K562 (cell line): ENCODE results near the gene GDF9. TPM values are rescaled to one million over a fixed set of nuclear protein-coding genes. Genes with fewer than 3 reads are reported as not detected.
A peak's percentile ranks its signal among the peaks of the same experiment; 100 is the strongest.

Experiments
- ATAC-seq: fragments of 200-7000 bp; cut with Tn5 transposase; 3 replicates; pipeline ENCODE4 v1.9.1; 2020; ENCODE audit warnings: moderate library complexity
- BruUV-seq: library from RNA; stranded (reverse); fragments of 400-500 nt; replicated peaks from 2 replicates; lab custom pipeline; 2021; lab: Mats Ljungman, UMichigan
- CTCF ChIA-PET: fragments of 300-600 bp; formaldehyde crosslinking; extraction: SDS; loops from one replicate; lab custom pipeline; 2021; ENCODE audit warnings: low intra/inter-chr PET ratio; lab: Yijun Ruan, JAX
- POLR2A ChIA-PET: fragments of 300-600, 350-650 bp; sonication (Branson Sonifier 250); formaldehyde crosslinking; extraction: SDS; loops from one replicate; lab custom pipeline; 2021; ENCODE audit warnings: antibody characterized with exemption, inconsistent platforms; lab: Yijun Ruan, JAX
- DNase-seq, 4 experiments: peaks; one replicate each; pipeline versions ENCODE4 v3.0.0 to v3.0.0-alpha.2; 2011 to 2018; ENCODE audit warnings: low spot score in 3 of 4, mixed read lengths in 3 of 4; ENCODE audit errors: extremely low read depth in 1 of 4
- FAIRE-seq: peaks from 2 replicates; lab custom pipeline; 2011; peaks lifted over from hg19 to GRCh38; lab: Jason Lieb, UNC
- H2AFZ ChIP-seq: 2 replicates; pipeline ENCODE4 v1.6.0; 2011; ENCODE audit warnings: low read depth, low read length, control low read depth, inconsistent platforms
- H3K27ac ChIP-seq: fragments of 200-600 bp; 3 replicates; pipeline ENCODE4 v1.8.0; 2011; ENCODE audit warnings: low read depth, mild to moderate bottlenecking, control low read depth, inconsistent platforms, low read length, moderate library complexity, mixed read lengths; ENCODE audit errors: extremely low read depth
- H3K27me3 ChIP-seq, 2 experiments: fragments of 300-600 bp in 1 of 2; 2 replicates in 1 of 2; 3 replicates in 1 of 2; pipeline versions ENCODE4 v1.6.0 to v1.8.0; 2011; ENCODE audit warnings: inconsistent platforms in 2 of 2, low read length in 2 of 2, mild to moderate bottlenecking in 1 of 2, mixed read lengths in 1 of 2, moderate library complexity in 1 of 2; ENCODE audit not compliant: control insufficient read depth in 2 of 2, insufficient read depth in 2 of 2
- H3K36me3 ChIP-seq: fragments of 300-600 bp; 3 replicates; pipeline ENCODE4 v1.8.0; 2011; ENCODE audit warnings: mild to moderate bottlenecking, low read length, inconsistent platforms; ENCODE audit not compliant: control insufficient read depth, insufficient read depth
- H3K4me1 ChIP-seq, 2 experiments: fragments of 200-600 bp in 1 of 2; replicated peaks in 1 of 2; 2 replicates in 1 of 2; 3 replicates in 1 of 2; pipeline versions ENCODE4 v1.5.1 to v1.8.0; 2011; ENCODE audit warnings: inconsistent platforms in 2 of 2, low read length in 2 of 2, mild to moderate bottlenecking in 1 of 2, mixed read lengths in 1 of 2, moderate library complexity in 1 of 2; ENCODE audit not compliant: control insufficient read depth in 2 of 2, insufficient read depth in 2 of 2
- H3K4me2 ChIP-seq: 2 replicates; pipeline ENCODE4 v1.6.1; 2011; ENCODE audit warnings: low read length, control low read depth, inconsistent platforms, mixed read lengths; ENCODE audit not compliant: insufficient read depth
- H3K4me3 ChIP-seq: fragments of 200-600 bp; sonication (generic), shearing (Covaris generic); 2 replicates; pipeline ENCODE4 v1.5.1; 2016; ENCODE audit warnings: control low read depth, inconsistent platforms
- H3K79me2 ChIP-seq: fragments of 200-600 bp; 3 replicates; pipeline ENCODE4 v1.8.0; 2011; ENCODE audit warnings: low read length, inconsistent platforms; ENCODE audit not compliant: control insufficient read depth, insufficient read depth
- H3K9ac ChIP-seq, 2 experiments: 2 replicates each; pipeline versions ENCODE4 v1.6.0 to v1.6.1; 2011; ENCODE audit warnings: low read depth in 2 of 2, low read length in 2 of 2, control low read depth in 1 of 2, inconsistent platforms in 1 of 2, mild to moderate bottlenecking in 1 of 2, mixed read lengths in 1 of 2; ENCODE audit not compliant: insufficient read depth in 1 of 2
- H3K9me1 ChIP-seq: one replicate; pipeline ENCODE4 v1.6.0; 2011; ENCODE audit warnings: inconsistent platforms, mild to moderate bottlenecking, low read length, moderate library complexity; ENCODE audit not compliant: control insufficient read depth, insufficient read depth
- H3K9me3 ChIP-seq: replicated peaks from 2 replicates; pipeline ENCODE4 v1.5.1; 2011; ENCODE audit warnings: low read depth, low read length, inconsistent platforms; ENCODE audit not compliant: control insufficient read depth, insufficient read depth
- H4K20me1 ChIP-seq: replicated peaks from 2 replicates; pipeline ENCODE4 v1.6.1; 2011; ENCODE audit warnings: low read length, inconsistent platforms, mixed read lengths; ENCODE audit not compliant: control insufficient read depth, insufficient read depth
- ILF3 ChIP-seq: fragments of 450-650 bp; IDR thresholded peaks from 2 replicates; pipeline ENCODE4 v1.6.1; 2018; ENCODE audit warnings: antibody characterized with exemption, mild to moderate bottlenecking, moderate library complexity, borderline replicate concordance
- KDM1A ChIP-seq, 2 experiments: fragments of 450-650 bp; IDR thresholded peaks; 2 replicates each; pipeline ENCODE4 v1.6.1; 2016; ENCODE audit warnings: mild to moderate bottlenecking in 2 of 2
- MBD2 ChIP-seq: sonication (generic); IDR thresholded peaks from 2 replicates; pipeline ENCODE4 v1.6.1; 2016; ENCODE audit warnings: low read depth, borderline replicate concordance
- MYC ChIP-seq, 2 experiments: fragments of 250-450 bp in 1 of 2; sonication (Bioruptor Pico) in 1 of 2; IDR thresholded peaks; 2 replicates each; pipeline versions ENCODE4 v1.5.1 to v1.6.1; 2012 to 2021; ENCODE audit warnings: low read depth in 2 of 2, borderline replicate concordance in 1 of 2, improper control_type of control experiment in 1 of 2, low read length in 1 of 2, mild to moderate bottlenecking in 1 of 2, moderate library complexity in 1 of 2
- RBM17 ChIP-seq: fragments of 200-400 bp; formaldehyde crosslinking; IDR thresholded peaks from 2 replicates; pipeline ENCODE4 v1.6.1; 2017; ENCODE audit warnings: low read depth, mild to moderate bottlenecking, low read length, borderline replicate concordance
- RNF2 ChIP-seq: sonication (generic); IDR thresholded peaks from 2 replicates; pipeline ENCODE4 v1.6.1; 2016
- THRAP3 ChIP-seq: fragments of 450-650 bp; IDR thresholded peaks from 2 replicates; pipeline ENCODE4 v1.6.1; 2016; ENCODE audit warnings: mild to moderate bottlenecking, inconsistent platforms, borderline replicate concordance
- XRCC3 ChIP-seq: fragments of 450-650 bp; IDR thresholded peaks from 2 replicates; pipeline ENCODE4 v1.6.1; 2017; ENCODE audit warnings: mild to moderate bottlenecking, moderate library complexity
- ZBED1 ChIP-seq: IDR thresholded peaks from 2 replicates; pipeline ENCODE4 v1.6.1; 2014
- ZNF174 ChIP-seq: fragments of 250-450 bp; sonication (Bioruptor Pico); IDR thresholded peaks from 2 replicates; pipeline ENCODE4 v1.4.0; 2020; ENCODE audit warnings: mild to moderate bottlenecking
- ZNF695 ChIP-seq: fragments of 450-650 bp; formaldehyde crosslinking; IDR thresholded peaks from 2 replicates; pipeline ENCODE4 v1.4.0; 2020; ENCODE audit warnings: mild to moderate bottlenecking, moderate library complexity
- WGBS: fragments of 100-300 bp; shearing (Covaris generic); methylation state at CpG from one replicate; pipeline ENCODE4 v1.1.6; 2016; ENCODE audit warnings: low coverage, mixed read lengths; ENCODE audit not compliant: insufficient coverage; ENCODE audit errors: missing lambda C conversion rate; 5-methylcytosine and 5-hydroxymethylcytosine counted together
- in situ Hi-C: fragments of 300-500 bp; cut with MboI; formaldehyde crosslinking; loops from 4 replicates; pipeline ENCODE4 v1.15.0; 2018; ENCODE audit warnings: inconsistent platforms, mixed read lengths
- intact Hi-C: fragments of 100-400 bp; cut with micrococcal nuclease; formaldehyde crosslinking; loops from 2 replicates; pipeline ENCODE4 v1.14.2; 2022
- polyA plus RNA-seq, 8 experiments: library from polyadenylated mRNA; depleted of rRNA in 4 of 8; stranded (reverse) in 5 of 8; unstranded in 3 of 8; fragments of >200 nt; fragmentation: Nextera tagmentation in 2 of 8; fragmentation: Illumina TruSeq in 1 of 8; extraction: Ambion mirVana in 2 of 8; extraction: Trizol in 1 of 8; gene quantifications; 2 replicates each; pipeline versions ENCODE4 v1.2.1 to v1.2.3, GENCODE V29; 2011 to 2014; ENCODE audit warnings: inconsistent platforms in 1 of 8, missing spikeins in 1 of 8
- total RNA-seq, 7 experiments: library from RNA; depleted of rRNA in 6 of 7; stranded (reverse); fragments of >200 nt in 6 of 7; fragmentation: Illumina TruSeq in 2 of 7; extraction: Trizol in 2 of 7; gene quantifications; 2 replicates each; pipeline versions ENCODE4 v1.2.1 to v1.2.3, GENCODE V29; 2011 to 2021; ENCODE audit warnings: low replicate concordance in 1 of 7
- TF ChIP-seq, protein P1 (sequence below): IDR thresholded peaks from 2 replicates; pipeline ENCODE4 v1.6.1; 2011; ENCODE audit warnings: borderline replicate concordance, low read depth, mild to moderate bottlenecking, moderate library complexity, low read length; ENCODE audit not compliant: insufficient read depth, poor library complexity, severe bottlenecking
- TF ChIP-seq, protein P2 (sequence below): IDR thresholded peaks from 3 replicates; pipeline ENCODE4 v1.6.1; 2011; ENCODE audit warnings: borderline replicate concordance, mild to moderate bottlenecking; ENCODE audit not compliant: insufficient read length, insufficient read depth

Gene GDF9
- total and polyA plus RNA-seq, 9 of the 15 experiments (the other 6 are each of a cell fraction or from before 2014, with no cell fraction given), result 0.10 to 0.70 (median 0.20) TPM; not detected in 1

DNA sequence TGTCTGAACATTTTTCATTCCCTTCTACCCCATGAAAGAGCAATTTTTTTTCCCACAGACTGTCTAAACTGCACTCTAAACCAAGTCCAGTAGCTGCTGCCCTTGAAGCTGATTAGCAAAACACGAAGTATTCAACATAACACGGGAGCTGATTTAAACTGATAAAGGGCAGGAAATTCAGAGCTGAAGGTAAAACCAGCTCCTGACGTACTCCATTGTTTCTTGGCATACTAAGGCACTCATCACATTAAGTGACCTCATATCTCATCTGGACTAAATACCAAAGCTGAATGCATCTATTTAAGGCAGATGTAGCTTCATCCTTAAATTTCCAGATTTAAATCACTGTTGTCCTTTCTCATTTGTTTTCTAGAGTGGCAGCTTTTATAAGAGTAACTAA, 12.0 kb downstream of the GDF9 start:
- no peak overlapping the region for H3K4me3 ChIP-seq
- POLR2A ChIA-PET, result interaction anchor here (0.6 to 3.0 kb wide), 8 partner anchors 10 to 359 kb away, joined by 3 to 17 read pairs (median 4); partner anchors contain the start of genes GDF9 and UQCRQ
- no peaks in the 10 kb centered on the region for H3K9me1 ChIP-seq
- H3K4me2 ChIP-seq, result no peak overlapping the region
- no peak for TF ChIP-seq ILF3
- no peak for TF ChIP-seq MBD2
- 0 out of 4 replicates have a peak, but pooled peaks of 1 of the 2 experiments have one; percentile 14 for TF ChIP-seq KDM1A (IDR thresholded peaks at IDR 0.05)
- TF ChIP-seq, all 486 proteins: peak for 1
- Histone ChIP-seq H4K20me1 (no peaks in the 10 kb centered on the region), H3K79me2 (no peaks in the 10 kb centered on the region), H3K9me3 (no peaks in the 10 kb centered on the region), H3K27me3 (no peaks in the 10 kb centered on the region), H2AFZ (no peak overlapping the region), H3K4me1 (peaks cover 2 to 10% of the 10 kb centered on the region in 2 experiments; a peak in 3 of 5 replicates), H3K27ac (no peak overlapping the region), H3K9ac (no peak overlapping the region), H3K36me3 (no peaks in the 10 kb centered on the region)
- DNase-seq (no peak), ATAC-seq (no peak), FAIRE-seq (peak; percentile 58)
- CTCF ChIA-PET, result no interaction called here
- intact Hi-C loops (no loop called here), in situ Hi-C loops (no loop called here)
- 5% methylated on average over 3 of the region's 3 CpGs for WGBS
- BruUV-seq, result no TSS peak

DNA sequence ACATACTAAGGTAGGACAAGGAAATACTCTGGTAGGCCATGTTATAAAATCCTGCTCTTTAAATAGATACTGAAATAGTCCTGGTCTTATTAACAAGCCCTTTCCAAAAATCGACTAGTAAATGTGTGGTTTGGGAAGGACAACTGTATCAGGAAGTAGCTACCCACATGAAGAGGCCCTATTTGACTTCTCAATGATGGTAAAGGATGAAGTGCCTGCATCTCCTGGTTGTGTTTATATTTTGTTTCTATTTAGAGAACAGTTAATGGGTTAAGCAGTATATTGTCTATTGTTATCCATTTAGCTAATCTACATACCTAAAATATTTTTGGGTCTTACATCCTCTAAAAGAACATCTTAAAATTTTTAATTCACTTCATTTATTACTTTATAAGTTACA, 12.5 kb downstream of the GDF9 start:
- ChIA-PET CTCF (no interaction called here), POLR2A (interaction anchor here (0.6 to 3.0 kb wide), 6 partner anchors 10 to 40 kb away, joined by 3 to 17 read pairs (median 6); partner anchors contain the start of genes GDF9 and UQCRQ)
- Histone ChIP-seq H3K9me3 (no peaks in the 10 kb centered on the region), H3K4me3 (no peak overlapping the region), H2AFZ (no peak overlapping the region), H3K79me2 (no peaks in the 10 kb centered on the region), H3K36me3 (no peaks in the 10 kb centered on the region), H3K4me2 (no peak overlapping the region), H4K20me1 (no peaks in the 10 kb centered on the region), H3K4me1 (peaks cover under 1 to 14% of the 10 kb centered on the region in 2 experiments; a peak in 3 of 5 replicates), H3K9me1 (no peaks in the 10 kb centered on the region), H3K9ac (no peak overlapping the region), H3K27me3 (no peaks in the 10 kb centered on the region)
- ATAC-seq, result no peak
- in situ Hi-C loops, result no loop called here
- BruUV-seq, result no TSS peak
- no peak for FAIRE-seq
- intact Hi-C loops, result no loop called here
- WGBS, result 10% methylated on average over 1 of the region's 1 CpG
- DNase-seq, result no peak
- TF ChIP-seq, protein P1, sequence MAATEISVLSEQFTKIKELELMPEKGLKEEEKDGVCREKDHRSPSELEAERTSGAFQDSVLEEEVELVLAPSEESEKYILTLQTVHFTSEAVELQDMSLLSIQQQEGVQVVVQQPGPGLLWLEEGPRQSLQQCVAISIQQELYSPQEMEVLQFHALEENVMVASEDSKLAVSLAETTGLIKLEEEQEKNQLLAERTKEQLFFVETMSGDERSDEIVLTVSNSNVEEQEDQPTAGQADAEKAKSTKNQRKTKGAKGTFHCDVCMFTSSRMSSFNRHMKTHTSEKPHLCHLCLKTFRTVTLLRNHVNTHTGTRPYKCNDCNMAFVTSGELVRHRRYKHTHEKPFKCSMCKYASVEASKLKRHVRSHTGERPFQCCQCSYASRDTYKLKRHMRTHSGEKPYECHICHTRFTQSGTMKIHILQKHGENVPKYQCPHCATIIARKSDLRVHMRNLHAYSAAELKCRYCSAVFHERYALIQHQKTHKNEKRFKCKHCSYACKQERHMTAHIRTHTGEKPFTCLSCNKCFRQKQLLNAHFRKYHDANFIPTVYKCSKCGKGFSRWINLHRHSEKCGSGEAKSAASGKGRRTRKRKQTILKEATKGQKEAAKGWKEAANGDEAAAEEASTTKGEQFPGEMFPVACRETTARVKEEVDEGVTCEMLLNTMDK, result no peak
- TF ChIP-seq MYC (IDR thresholded peaks at IDR 0.05; ENCODE audit: low read depth, low read length) (no peak), MYC (CRISPR knock-in tag; IDR thresholded peaks at IDR 0.05; ENCODE audit: borderline replicate concordance, low read depth) (no peak), ZNF695 (CRISPR knock-in tag) (no peak), XRCC3 (no peak), ZBED1 (no peak), ZNF174 (CRISPR knock-in tag) (no peak), RBM17 (no peak), THRAP3 (no peak), RNF2 (no peak)
- TF ChIP-seq, protein P2, sequence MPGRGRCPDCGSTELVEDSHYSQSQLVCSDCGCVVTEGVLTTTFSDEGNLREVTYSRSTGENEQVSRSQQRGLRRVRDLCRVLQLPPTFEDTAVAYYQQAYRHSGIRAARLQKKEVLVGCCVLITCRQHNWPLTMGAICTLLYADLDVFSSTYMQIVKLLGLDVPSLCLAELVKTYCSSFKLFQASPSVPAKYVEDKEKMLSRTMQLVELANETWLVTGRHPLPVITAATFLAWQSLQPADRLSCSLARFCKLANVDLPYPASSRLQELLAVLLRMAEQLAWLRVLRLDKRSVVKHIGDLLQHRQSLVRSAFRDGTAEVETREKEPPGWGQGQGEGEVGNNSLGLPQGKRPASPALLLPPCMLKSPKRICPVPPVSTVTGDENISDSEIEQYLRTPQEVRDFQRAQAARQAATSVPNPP, result no peak
- TF ChIP-seq, all 486 proteins: peak for 0
- H3K27ac ChIP-seq, result no peak overlapping the region
